ENCODE data around the gene TRIM62.
"Not testable (repeated sequence)": the region's sequence is repeated elsewhere in the genome, so short reads cannot be mapped to it uniquely, and the experiment has no call there.

Gene TRIM62

DNA sequence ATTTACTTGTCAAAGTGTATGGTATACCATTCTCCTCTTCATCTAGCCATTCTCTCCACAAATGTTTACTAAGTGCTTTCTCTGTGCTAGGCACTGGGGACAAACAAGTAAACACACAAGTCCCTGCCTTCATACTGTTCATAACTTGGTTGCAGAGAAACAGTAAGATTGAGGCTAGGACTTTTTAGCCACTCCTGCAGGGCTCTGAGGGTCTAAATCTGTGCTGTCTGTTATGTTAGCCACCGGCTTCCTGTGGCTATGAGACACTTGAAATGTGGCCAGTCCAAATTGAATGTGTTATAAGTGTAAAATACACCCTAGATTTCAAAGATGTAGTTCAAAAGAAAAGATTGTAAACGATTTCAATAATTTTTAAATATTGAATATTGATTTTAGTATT is 50.7 kb downstream of the TRIM62 start:
- DNase-seq: no peak

DNA sequence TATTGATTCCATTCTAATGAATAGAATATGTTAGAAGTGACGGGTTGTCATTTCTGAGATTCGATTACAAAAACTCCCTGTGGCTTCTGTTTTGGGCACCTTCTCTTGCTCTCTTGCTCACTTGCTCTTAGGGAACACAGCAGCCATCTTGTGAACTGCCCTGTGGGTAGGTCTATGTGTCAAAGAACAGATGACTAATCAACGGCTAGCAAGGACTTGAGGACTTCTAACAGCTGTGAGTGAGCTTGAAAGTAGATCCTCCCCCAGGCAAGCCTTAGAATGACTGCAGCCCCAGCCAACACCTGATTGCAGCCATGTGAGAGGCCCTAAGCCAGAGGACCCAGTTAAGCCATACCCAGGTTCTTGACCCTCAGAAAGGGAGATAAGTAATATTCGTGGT is 51.5 kb downstream of the TRIM62 start:
- DNase-seq: peak; percentile 21

DNA sequence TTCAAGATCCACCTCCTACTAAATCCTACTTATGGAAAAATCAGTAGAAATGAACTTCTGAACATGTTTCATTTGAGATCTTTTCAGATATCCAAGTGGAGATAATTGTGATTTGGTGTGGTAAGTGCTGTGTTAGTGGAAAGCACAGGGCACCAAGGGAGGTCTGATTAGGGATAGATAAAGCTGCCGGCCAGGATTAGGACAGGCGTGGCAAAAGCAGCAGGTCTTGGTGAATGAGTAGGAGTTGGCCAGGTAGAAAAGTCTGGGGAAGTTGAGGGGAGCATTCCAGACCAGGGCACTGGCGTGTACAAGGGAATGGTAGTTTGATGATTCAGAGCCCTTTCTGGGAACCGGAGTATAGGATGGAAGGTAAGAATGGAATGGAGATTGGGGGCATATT is 53.1 kb downstream of the TRIM62 start:
- DNase-seq: no peak

DNA sequence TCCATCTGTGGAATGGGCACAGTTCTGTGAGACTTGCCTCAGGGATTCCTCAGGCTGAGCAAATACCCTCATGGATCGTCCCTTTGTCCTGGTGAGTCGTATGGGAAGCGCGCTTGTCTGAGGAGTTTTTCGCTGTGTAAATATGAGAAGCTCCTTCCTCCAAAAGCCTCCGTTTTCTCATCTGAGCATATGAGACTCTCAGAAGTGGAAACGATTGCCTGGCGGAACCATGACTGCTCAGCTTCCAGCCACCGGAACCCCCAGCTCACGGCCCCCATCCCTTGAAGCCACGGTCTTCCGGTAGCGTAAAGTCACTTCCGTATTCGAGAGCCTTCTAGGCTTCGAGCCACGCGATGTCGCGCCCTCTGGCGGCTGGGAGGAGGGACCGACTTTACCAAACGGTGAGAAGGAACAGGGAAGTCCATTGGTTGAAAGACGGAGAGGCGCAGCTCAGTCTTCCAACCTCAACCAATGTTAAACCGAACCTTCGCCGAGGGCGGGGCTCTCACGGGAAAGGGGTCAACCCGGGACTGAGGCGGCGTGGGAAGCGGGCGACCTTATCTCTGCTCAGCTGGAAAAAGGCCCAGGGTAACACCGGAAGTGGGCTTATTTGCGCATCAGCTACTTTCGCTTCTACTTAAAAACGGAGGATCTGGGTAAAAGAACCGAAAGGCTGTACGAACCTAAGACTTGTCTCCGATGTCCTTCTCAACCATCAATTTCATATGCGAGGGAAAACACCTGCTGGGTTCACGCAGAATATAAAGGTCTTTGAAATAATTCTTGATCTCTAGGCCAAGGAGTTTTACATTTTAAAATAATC is 54.6 kb downstream of the TRIM62 start:
- DNase-seq: peak; percentile 100

DNA sequence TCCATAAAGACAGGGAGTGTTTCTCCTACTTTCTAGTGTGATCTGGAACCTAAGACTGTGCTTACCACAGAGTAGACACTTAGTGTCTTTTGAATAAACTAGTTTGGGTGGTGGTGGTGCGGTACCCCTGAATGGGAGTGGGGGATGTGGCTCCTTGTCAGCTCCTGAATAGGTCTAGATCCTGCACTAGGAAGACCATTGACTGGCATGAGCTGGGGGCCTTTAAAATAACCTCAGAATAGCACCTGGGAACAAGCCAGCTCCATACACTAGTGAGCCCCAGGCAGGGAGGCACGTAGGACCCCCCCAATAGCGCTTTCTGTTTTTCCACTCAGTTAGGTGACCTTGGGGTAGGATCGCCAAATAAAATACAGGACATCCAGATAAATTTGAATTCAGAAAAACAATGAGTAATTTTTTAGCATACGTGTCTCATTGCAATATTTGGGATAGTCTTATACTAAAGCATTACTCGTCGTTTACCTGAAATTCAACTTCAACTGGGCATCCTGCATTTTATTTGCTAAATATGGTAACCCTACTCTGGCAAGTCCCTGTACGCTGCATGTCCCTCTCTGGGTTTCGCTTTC is 55.3 kb downstream of the TRIM62 start:
- DNase-seq: no peak

DNA sequence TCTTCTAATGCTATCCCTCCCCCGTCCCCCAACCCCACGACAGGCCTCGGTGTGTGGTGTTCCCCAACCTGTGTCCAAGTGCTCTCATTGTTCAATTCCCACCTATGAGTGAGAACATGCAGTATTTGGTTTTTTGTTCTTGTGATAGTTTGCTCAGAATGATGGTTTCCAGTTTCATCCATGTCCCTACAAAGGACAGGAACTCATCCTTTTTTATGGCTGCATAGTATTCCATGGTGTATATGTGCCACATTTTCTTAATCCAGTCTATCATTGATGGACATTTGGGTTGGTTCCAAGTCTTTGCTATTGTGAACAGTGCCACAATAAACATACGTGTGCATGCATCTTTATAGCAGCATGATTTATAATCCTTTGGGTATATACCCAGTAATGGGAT is 57.2 kb downstream of the TRIM62 start:
- not testable (repeated sequence) for DNase-seq

DNA sequence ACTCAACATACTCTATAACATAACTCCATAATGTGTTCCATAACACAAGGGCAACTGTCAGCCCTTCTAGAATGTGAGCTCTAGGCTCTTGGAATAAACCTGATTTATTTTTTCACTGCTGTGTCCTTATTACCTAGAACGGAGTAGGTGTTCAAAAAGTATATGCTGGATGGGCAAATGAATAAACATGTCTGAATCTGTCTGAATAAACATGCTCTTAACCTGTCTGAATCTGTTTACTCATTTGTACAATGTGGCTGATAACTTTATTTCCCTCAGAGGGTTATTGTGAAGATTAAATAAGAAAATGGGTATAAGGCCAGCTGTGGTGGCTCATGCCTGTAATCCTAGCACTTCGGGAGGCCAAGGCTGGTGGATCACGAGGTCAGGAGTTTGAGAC is 58.6 kb downstream of the TRIM62 start:
- no peak for DNase-seq

DNA sequence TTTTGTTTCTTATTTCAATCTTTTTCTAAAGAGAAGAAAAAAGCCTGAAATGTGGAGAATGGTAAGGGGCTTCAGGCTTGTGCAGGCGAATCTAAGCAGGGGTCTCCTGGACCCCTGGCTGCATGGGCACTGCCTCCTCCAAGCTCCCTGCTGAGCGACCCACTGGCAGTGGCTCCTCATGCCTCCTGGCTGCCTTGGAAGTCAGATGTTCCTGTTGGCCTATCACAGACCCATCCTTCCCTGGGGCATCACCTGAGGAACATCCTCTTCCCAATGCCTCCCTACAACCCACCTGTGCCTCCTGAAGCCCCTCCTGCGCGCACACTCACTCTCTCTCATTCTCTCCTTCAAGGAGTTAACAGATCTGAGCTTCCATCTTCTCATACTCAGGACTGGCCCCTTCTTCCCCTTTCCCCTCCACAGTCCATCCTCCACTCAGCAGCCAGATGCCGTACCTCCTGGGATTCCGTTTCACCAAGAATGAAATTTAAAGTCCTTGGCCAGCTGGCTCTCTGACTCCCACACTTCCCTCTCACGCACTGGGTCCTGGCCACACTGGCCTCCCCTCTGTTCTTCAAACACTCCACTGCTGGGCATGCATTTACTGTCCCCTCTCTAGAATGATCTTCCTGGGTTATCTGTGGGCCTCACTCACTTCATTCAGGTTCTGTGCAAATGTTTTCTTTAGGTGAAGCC is 59.2 kb downstream of the TRIM62 start:
- DNase-seq: no peak

DNA sequence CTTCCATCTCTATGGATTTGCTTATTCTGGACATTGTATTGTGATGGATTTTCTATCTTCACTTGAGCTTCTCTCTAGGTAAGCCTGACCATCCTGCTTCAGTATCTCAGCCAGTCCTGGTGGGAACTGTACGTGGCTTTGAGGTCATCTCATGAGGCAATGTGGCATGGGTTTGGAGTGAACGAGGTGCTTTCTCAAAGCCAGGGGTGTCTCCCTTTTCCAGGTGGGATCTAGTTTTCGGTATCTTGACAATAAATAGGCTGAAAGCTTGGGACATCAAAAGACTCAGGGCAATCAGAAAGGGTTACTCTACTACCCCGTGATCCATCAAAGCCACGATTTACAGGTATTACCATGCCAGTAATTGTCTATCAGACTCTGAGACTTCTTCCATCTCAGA is 60.1 kb downstream of the TRIM62 start:
- no peak for DNase-seq

DNA sequence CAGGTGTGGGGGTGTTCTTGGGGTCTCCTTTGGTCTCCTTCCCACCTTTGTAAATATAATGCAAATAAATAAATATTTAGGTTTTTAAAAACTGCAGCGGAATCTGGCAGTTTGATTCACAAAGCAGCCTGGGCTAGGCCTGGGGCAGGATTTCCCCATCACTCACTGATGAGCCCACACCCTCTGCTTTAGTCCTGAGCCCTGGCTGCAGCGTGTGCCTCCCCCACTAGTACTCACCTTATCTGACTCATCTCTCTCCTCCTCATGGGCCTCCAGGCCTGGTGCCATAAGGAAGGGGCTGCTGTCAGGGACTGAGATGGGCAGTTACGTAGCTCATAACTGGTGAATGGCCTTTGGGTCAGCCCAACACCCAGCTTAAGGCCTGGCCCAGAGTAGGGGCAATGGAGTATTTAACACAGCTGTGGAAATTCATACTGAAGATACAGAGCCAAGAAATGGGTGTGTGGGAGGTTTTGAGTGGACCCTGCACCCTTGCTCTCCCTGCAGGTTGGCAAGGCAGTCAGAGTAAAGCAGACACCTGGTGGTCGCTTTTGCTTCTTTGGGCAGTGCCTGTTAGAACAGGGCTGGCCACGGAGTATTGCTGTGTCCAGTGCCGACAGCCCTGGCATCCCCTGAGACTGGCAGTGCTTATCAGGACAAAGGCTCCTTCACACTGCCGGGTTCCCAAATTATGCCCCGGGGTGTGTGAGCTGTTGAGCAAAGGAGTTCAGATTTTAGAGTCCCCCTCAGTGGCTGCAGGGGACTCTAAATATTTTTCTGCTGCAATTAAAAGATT is 61.2 kb downstream of the TRIM62 start:
- no peak for DNase-seq

DNA sequence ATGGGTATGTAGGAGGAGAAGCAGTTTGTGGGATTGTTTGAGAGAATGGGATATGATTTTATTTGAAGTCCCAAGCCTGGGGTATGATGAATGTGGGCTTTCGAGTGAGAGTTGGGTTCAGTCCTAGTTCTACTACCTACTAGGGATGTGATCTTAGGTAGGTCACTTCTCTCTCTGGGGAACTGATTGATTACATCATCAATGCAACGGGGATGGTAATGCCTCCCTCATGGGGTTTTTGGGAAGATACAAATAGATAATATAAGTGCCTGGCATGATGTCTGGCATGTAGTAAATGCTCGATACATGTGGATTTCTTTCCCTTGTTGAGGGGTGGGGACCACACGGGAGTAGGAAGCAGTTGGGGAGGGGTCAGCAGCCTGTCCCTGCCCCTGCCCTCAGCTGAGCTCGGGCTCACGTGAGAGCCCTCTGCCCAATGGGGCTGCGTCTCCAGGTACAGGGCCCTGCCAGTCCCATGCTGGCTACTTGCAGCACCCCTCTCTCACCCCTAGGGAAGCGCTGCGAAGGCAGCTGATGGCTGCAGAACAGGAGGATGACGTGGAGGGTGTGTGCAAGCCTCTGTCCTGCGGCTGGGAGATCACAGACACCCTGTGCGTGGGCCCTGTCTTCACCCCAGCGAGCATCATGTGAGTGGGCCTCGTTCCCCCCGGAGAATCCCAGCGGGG is 62.2 kb downstream of the TRIM62 start:
- no peak for DNase-seq

DNA sequence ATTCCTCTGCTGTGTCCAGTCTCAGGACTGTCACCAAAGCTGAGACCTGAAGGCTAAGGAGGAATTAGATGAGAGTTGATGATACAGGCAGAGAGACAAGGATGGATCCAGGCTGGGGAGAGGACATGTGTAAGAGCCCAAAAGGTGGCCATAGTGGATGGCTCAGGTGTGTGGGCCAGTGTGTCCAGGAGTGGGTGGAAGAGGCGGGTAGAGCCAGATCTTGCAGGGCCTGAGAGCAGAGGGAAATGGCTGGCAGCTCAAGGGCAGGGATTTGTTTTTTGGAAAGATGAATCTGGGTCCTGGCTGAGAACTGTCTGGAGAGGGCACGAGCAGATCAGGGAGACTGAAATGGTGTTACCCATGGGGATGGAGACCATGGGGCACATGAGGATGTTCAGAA is 62.8 kb downstream of the TRIM62 start:
- DNase-seq: no peak

DNA sequence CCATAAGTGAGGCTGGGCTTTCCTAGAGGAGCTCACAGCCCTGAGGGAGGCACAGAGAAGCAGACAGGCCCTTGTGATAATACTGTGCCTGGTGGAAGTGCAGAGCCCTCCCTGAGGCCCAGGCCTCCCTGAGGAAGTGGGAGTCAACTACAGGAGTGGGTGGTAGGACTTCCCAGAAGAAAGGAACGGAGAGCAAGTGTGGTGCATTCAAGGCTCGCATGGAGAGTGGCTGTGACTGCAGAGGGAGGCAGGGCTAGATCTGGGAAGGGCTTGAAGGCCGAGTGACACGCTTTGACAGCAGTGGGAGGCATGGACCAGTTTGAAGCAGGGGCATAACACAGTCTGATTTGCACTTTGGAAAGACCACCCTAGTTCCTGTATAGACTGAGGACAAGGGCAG is 63.6 kb downstream of the TRIM62 start:
- DNase-seq: no peak

DNA sequence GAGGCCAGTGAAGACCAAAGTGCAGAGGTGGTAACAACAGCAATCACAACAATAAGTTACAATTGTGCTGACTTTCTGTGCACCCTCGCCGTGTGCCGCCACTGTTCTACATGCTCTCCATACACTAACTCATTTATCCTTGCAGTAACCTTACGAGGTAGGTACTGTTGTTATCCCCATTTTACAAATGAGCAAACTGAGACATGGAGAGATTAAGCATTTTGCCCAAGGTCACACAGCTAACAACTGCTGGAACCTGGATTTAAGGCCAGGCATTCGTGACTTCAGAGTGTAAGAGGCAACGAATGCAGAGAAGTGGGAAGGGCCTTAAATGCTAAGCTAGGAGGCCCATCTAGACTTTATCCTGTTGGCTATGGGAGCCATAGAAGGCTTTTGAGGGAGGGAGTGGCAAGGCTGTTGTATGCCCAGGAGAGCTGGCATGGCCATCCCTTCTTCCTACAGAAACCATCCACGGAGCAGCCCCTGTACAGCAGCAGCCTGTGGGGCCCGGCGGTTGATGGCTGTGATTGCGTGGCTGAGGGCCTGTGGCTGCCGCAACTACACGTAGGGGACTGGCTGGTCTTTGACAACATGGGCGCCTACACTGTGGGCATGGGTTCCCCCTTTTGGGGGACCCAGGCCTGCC is 64.3 kb downstream of the TRIM62 start:
- no peak for DNase-seq

DNA sequence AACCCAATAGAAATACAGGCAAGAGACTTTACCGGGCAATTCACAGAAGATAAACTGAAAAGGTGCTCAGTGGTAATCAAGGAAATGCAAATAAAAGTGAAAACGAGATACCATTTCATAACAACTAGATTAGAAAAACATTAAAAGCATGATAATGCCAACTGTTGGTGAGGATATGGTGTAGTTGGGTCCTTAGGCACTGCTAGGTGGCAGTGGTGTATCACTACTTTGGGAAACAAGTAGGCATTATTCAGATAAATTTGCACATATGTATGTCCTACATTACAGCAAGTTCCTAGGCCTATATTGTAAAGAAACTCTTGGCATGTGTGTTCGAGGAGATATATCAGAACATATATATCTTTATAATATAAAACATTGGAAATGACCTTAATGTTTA is 69.9 kb downstream of the TRIM62 start:
- DNase-seq: peak; percentile 36

DNA sequence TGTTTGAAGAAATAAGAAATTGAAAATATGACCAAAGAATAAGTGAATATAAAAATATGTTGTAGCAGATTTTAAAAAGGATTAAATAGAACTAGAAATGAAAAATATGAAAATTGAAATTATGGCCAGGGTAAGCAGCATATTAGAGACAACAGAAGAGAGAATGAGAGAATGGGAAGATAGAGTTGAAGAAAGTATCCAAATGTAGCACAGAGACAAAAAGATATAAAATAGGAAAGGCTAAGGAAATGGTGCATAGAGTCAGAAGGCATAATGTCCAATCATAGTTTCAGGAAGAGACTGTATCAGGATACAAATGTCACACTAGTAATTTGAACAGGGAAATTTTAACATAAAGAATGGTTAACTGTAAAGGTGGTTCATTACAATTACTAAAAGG is 71.4 kb downstream of the TRIM62 start:
- no peak for DNase-seq

DNA sequence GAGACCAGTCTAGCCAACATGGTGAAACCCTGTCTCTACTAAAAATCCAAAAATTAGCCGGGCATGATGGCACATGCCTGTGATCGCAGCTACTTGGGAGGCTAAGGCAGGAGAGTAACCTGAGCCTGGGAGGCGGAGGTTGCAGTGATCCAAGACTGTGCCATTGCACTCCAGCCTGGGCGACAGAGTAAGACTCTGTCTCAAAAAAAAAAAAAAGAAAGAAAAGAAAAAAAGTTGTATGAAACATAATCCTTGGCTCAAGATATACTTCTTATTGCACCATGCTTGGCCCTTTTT is 81.8 kb downstream of the TRIM62 start:
- not testable (repeated sequence) for DNase-seq

DNA sequence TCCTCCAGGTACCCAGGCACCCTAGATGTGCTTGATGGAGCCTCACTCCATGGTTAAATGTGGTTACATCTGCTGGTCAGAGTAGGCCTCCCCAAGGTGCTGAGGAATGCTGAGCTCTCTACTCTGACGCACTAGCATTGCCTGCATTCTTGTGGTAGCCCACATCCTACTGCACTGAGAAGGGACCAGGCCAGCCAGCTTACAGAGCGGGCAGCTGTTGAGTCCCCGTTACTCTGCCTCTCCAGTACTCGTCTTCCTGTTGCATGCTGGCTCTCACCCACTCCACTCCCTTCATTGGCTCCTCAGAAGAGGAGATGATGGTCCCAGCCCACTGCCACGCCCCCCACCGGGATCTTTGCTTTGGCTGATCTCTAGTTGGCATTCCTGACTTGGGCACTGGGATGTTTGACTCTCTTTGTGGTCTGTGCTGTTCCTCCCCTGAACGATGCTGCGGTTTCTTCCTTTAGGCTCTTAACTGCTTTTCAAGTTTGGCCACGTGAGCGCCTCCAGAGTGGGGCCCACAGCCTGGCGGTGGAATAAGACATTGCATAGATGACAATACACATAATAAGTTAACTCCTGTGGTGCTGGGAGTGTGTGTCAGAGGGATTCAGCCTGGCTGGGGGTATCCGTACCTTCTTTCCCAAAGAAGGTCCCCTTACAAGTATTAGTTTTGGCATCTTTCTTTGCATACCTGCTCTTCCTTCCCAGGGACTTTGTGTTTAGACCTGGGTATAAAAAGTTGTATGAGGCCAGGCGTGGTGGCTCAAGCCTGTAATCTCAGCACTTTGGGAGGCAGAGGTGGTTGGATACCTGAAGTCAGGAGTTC is 82.3 kb downstream of the TRIM62 start:
- DNase-seq: peak; percentile 81

DNA sequence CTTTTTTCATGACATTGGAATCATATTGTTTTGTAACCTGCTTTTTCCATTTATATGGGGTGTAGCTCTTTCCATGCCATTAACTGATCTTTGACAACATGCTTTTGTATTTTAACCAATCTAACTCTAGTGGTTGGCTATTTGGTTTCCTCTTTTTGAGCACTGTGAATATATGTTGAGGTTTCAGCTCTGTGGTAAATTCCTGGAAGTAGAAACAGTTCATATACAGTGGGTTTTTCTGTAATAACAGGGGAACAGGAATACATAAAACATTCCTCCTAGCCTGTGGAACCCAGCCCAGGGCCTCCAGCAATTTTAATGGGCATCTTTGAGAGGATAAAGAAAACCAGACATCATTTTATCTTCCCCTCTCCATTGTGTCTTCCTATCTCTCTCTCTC is 83.5 kb downstream of the TRIM62 start:
- DNase-seq: no peak

DNA sequence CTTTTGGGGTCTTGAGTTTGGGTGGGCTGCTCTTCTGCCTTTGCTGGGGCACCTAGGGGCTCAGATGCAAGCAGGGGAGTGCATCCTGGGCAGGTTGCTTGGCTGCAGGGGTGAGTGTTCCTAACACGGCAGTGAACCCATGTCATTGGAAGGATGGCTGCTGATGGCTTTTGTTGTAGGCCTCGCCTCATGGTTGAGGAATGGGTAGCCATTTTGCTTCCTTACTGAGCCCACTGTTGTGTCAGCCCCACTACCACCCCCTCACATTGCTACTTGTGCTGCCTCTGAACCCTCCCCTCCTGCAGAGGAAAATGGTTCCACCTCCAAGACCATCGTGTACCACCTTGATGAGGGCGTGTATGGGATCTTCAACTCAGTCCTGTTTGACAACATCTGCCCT is 84.1 kb downstream of the TRIM62 start:
- DNase-seq: no peak

DNA sequence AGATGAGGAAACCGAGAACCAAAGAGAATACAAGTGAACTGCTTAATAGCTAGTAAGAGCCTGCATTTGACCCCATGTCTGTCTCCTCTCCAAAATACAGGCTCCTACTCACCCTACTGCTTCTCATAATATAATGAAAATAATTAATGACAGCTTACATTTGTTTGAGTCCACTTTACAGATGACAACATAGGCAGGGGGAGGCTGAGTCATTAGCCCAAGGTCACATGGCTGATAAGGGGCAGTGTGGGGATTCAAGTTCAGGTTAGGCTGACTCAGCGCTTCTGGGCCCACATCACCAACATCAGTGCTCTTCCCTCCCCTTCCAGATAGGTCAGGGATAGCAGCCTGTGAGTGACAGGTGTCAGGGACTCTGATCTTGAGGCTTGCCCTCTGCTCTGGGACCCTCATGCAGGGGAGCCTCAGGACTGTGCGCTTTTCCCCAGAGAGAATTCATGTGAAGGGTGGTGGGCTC is 84.7 kb downstream of the TRIM62 start:
- DNase-seq: no peak
